T-helper 2 cell treated with Interferon-gamma antibody and Interleukin-4, amounts not matched to agents 5 μg/mL and 100 μg/mL, for 36 hours (primary cell): ENCODE measurements around the gene DHRS7B.
"Not testable (repeated sequence)": the region's sequence is repeated elsewhere in the genome, so short reads cannot be mapped to it uniquely, and the experiment has no call there.

Source experiments
- DNase-seq: peaks from one replicate; pipeline ENCODE4 v3.0.0; 2021; ENCODE audit warnings: low spot score
- H3K27ac Mint-ChIP-seq: one replicate; pipeline ENCODE4 v1.8.0; 2021; ENCODE audit warnings: mild to moderate bottlenecking, mixed read lengths
- H3K27me3 Mint-ChIP-seq: one replicate; pipeline ENCODE4 v1.8.0; 2021; ENCODE audit warnings: low read depth, mixed read lengths
- H3K36me3 Mint-ChIP-seq: one replicate; pipeline ENCODE4 v1.8.0; 2021; ENCODE audit warnings: low read depth, mixed read lengths
- H3K4me1 Mint-ChIP-seq: one replicate; pipeline ENCODE4 v1.8.0; 2021; ENCODE audit warnings: low read depth, mixed read lengths
- H3K4me3 Mint-ChIP-seq: one replicate; pipeline ENCODE4 v1.8.0; 2022; ENCODE audit warnings: mild to moderate bottlenecking, moderate library complexity, mixed read lengths
- H3K9me3 Mint-ChIP-seq: one replicate; pipeline ENCODE4 v1.8.0; 2021; ENCODE audit warnings: mixed read lengths

DHRS7B gene

DNA sequence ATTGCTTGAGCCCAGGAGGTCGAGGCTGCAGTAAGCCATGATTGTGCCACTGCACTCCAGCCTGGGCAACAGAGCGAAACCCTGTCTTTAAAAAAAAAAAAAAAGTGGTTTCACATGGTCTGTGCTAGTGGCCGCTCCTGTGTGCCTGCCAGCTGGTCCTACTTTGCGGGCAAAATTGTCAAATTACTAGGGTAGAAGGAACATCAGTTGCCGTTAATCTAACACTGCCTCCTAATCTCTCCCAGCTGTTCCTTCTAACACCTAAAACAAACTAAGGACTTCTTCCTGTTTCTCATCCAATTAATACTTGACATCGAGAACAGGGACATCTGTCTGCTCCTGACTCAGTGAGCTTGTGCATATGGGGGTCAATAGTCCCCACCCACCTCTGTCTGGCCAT is 63.3 kb downstream of the DHRS7B start:
- H3K27ac Mint-ChIP-seq: no peak overlapping the region
- peaks cover 14% of the 10 kb centered on the region for H3K36me3 Mint-ChIP-seq
- H3K4me1 Mint-ChIP-seq: no peaks in the 10 kb centered on the region

GRCh38 chr17:21191698-21192097 is 64.9 kb downstream of the DHRS7B start:
- no peak for DNase-seq
- Mint-ChIP-seq H3K9me3 (no peaks in the 10 kb centered on the region), H3K4me3 (no peak overlapping the region), H3K27me3 (no peaks in the 10 kb centered on the region), H3K4me1 (no peaks in the 10 kb centered on the region), H3K27ac (no peak overlapping the region), H3K36me3 (peaks cover 13% of the 10 kb centered on the region)

More for the DNA sequence above, 63.3 kb downstream of the DHRS7B start:
- Mint-ChIP-seq H3K4me3 (no peak overlapping the region), H3K27me3 (no peaks in the 10 kb centered on the region), H3K9me3 (no peaks in the 10 kb centered on the region)
- DNase-seq: no peak

DNA sequence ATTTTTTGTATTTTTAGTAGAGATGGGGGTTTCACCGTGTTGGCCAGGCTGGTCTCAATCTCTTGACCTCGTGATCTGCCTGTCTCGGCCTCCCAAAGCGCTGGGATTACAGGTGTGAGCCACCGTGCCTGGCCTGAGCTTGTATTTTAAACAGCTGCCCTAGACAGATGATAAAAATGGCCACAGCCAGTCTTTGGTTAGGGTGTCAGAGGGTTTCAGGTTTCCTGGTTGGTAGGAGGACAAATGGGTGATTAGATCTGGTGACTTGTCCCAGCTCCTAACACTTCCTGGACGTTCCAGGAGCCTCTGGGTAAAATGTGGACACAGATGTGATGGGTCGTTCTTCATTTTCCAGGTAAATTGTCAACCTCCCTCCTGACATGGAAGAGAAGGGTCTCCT is 65.7 kb downstream of the DHRS7B start:
- peaks cover 20% of the 10 kb centered on the region for H3K36me3 Mint-ChIP-seq
- not testable (repeated sequence) for H3K4me3 Mint-ChIP-seq, DNase-seq, H3K4me1 Mint-ChIP-seq, H3K27me3 Mint-ChIP-seq, H3K9me3 Mint-ChIP-seq, H3K27ac Mint-ChIP-seq

DNA sequence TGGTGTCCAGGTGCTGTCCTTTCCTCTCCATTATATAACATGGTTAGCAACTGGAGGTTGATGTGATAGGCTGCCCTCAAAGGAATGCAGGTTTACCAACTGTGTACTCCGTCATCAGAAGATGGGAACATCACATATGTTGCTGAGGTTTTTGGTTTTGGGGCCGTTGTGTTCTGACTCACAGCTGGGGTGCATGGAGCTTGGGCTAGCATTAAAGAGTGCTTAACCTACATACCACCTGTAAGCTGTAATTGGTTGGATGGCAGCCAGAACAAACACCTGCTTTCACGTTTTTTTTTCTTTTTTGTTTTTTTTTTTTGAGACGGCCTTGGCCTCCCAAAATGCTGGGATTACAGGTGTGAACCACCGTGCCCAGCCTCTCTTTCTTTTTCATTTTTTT is 66.3 kb downstream of the DHRS7B start:
- peaks cover 23% of the 10 kb centered on the region for H3K36me3 Mint-ChIP-seq
- no peaks in the 10 kb centered on the region for H3K4me1 Mint-ChIP-seq
- no peak overlapping the region for H3K27ac Mint-ChIP-seq
- no peaks in the 10 kb centered on the region for H3K27me3 Mint-ChIP-seq
- H3K9me3 Mint-ChIP-seq: no peaks in the 10 kb centered on the region
- H3K4me3 Mint-ChIP-seq: no peak overlapping the region
- DNase-seq: no peak

- no peaks in the 10 kb centered on the region for H3K27me3 Mint-ChIP-seq
- no peak overlapping the region for H3K4me3 Mint-ChIP-seq
- H3K4me1 Mint-ChIP-seq: no peaks in the 10 kb centered on the region
- H3K36me3 Mint-ChIP-seq: peaks cover 30% of the 10 kb centered on the region
- DNase-seq: no peak
- H3K27ac Mint-ChIP-seq: no peak overlapping the region
- no peaks in the 10 kb centered on the region for H3K9me3 Mint-ChIP-seq
Observed at GRCh38 chr17:21194226-21194625, 67.5 kb downstream of the DHRS7B start.

GRCh38 chr17:21194703-21195102 is 67.9 kb downstream of the DHRS7B start:
- Mint-ChIP-seq H3K27me3 (no peaks in the 10 kb centered on the region), H3K27ac (no peak overlapping the region), H3K4me3 (no peak overlapping the region), H3K4me1 (no peaks in the 10 kb centered on the region), H3K9me3 (no peaks in the 10 kb centered on the region), H3K36me3 (peaks cover 33% of the 10 kb centered on the region)
- no peak for DNase-seq

- Mint-ChIP-seq H3K27ac (no peak overlapping the region), H3K4me1 (no peaks in the 10 kb centered on the region), H3K4me3 (no peak overlapping the region), H3K27me3 (no peaks in the 10 kb centered on the region), H3K9me3 (no peaks in the 10 kb centered on the region), H3K36me3 (peaks cover 31% of the 10 kb centered on the region)
- DNase-seq: no peak
Observed at GRCh38 chr17:21196126-21196525, 69.4 kb downstream of the DHRS7B start.

GRCh38 chr17:21198411-21198810 is 71.6 kb downstream of the DHRS7B start:
- no peaks in the 10 kb centered on the region for H3K4me1 Mint-ChIP-seq
- peaks cover 29% of the 10 kb centered on the region for H3K36me3 Mint-ChIP-seq
- no peak overlapping the region for H3K27ac Mint-ChIP-seq
- H3K27me3 Mint-ChIP-seq: no peaks in the 10 kb centered on the region
- H3K4me3 Mint-ChIP-seq: no peak overlapping the region
- no peak for DNase-seq
- no peaks in the 10 kb centered on the region for H3K9me3 Mint-ChIP-seq

- no peak overlapping the region for H3K4me3 Mint-ChIP-seq
- H3K4me1 Mint-ChIP-seq: no peaks in the 10 kb centered on the region
- no peak for DNase-seq
- H3K27me3 Mint-ChIP-seq: no peaks in the 10 kb centered on the region
- H3K9me3 Mint-ChIP-seq: no peaks in the 10 kb centered on the region
- H3K27ac Mint-ChIP-seq: no peak overlapping the region
- peaks cover 25% of the 10 kb centered on the region for H3K36me3 Mint-ChIP-seq
Observed at GRCh38 chr17:21199311-21199710, 72.5 kb downstream of the DHRS7B start.

- H3K4me1 Mint-ChIP-seq: no peaks in the 10 kb centered on the region
- no peak overlapping the region for H3K4me3 Mint-ChIP-seq
- H3K27me3 Mint-ChIP-seq: no peaks in the 10 kb centered on the region
- peaks cover 25% of the 10 kb centered on the region for H3K36me3 Mint-ChIP-seq
- no peak for DNase-seq
- no peaks in the 10 kb centered on the region for H3K9me3 Mint-ChIP-seq
- no peak overlapping the region for H3K27ac Mint-ChIP-seq
Observed at GRCh38 chr17:21199856-21200255, 73.1 kb downstream of the DHRS7B start.

DNA sequence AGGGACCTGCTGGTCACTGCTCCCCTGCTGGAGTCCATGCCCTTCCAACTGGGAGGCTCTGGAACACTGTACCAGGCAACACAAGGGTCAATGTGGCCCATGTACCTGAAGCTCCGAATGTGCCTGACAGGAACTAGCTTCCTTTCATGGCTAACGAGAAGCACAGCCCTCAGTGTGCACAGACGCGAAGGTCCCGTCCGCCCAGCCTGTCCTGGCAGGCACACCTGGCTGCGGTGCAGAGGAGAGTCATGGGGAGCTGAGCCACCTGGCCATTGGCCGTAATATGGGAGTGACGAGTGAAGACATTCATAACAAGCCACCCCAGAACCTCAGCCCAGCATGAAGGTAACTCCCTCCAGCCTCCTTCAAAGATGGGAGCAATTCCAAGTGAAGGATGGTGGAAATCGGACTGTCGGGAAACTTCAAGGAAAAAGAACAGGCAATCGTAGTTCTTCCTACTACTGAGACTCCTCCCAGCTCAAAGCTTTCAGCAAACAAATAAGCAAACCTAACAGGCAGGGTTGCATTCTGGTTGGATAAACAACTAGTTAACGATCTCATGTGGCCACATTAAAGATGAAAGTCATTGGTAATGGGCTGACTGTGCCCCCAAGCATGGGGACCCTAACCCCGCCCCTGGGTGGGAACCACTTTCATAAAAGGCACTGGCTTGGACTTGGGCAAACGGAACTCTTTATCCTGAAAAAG is 74.0 kb downstream of the DHRS7B start:
- H3K4me1 Mint-ChIP-seq: no peaks in the 10 kb centered on the region
- no peaks in the 10 kb centered on the region for H3K9me3 Mint-ChIP-seq
- H3K36me3 Mint-ChIP-seq: peaks cover 26% of the 10 kb centered on the region
- H3K27me3 Mint-ChIP-seq: no peaks in the 10 kb centered on the region
- no peak overlapping the region for H3K4me3 Mint-ChIP-seq
- no peak for DNase-seq
- no peak overlapping the region for H3K27ac Mint-ChIP-seq

- no peaks in the 10 kb centered on the region for H3K9me3 Mint-ChIP-seq
- no peaks in the 10 kb centered on the region for H3K4me1 Mint-ChIP-seq
- H3K4me3 Mint-ChIP-seq: no peak overlapping the region
- H3K36me3 Mint-ChIP-seq: peaks cover 29% of the 10 kb centered on the region
- H3K27me3 Mint-ChIP-seq: no peaks in the 10 kb centered on the region
- H3K27ac Mint-ChIP-seq: no peak overlapping the region
- no peak for DNase-seq
Observed at GRCh38 chr17:21201298-21201595, 74.5 kb downstream of the DHRS7B start.

GRCh38 chr17:21201874-21202273 is 75.1 kb downstream of the DHRS7B start:
- no peak overlapping the region for H3K27ac Mint-ChIP-seq

DNA sequence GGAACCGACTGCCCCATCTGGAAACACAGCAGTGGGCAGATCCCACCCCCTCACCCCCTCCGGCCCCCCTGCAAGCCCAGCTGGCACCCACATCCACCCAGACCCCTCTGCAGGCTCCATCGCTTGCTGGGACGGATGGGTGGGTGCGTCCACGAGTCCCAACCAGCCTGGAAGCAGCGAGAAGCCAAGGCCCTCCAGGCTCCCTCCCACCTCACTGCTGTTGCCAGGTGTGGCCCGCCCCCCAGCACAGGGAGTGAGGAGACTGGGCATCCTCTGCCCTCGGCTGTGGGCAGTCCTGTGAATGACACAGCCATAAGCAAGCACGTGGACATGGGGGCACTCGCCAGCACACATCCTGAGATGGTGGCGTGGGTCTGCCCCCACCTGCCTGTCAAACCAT is 75.7 kb downstream of the DHRS7B start:
- no peaks in the 10 kb centered on the region for H3K4me1 Mint-ChIP-seq

More at GRCh38 chr17:21201874-21202273, 75.1 kb downstream of the DHRS7B start:
- H3K4me3 Mint-ChIP-seq: no peak overlapping the region
- DNase-seq: no peak
- H3K36me3 Mint-ChIP-seq: peaks cover 24% of the 10 kb centered on the region
- H3K4me1 Mint-ChIP-seq: no peaks in the 10 kb centered on the region
- H3K27me3 Mint-ChIP-seq: no peaks in the 10 kb centered on the region
- H3K9me3 Mint-ChIP-seq: no peaks in the 10 kb centered on the region

DNA sequence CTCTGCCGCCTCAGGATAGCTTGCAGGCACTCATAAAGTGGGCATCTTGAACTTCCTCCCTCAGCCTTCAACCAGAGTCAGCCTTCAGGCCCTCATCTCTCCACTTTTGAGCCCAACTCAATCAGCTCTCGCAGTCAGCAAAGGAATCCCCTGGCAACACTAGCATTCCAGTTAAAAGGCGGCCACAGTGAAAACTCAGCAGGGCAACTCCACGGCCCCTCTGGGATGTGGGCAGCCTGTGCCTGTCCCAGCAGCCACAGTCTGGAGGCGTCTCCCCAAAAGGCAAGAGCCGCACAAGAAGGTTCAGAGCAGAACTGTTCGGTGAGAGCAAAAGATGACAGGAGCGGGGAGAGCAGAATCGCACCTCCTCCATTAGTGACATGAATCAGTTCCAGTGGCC is 78.2 kb downstream of the DHRS7B start:
- H3K4me1 Mint-ChIP-seq: peaks cover 2% of the 10 kb centered on the region
- no peak overlapping the region for H3K27ac Mint-ChIP-seq
- no peaks in the 10 kb centered on the region for H3K27me3 Mint-ChIP-seq
- H3K4me3 Mint-ChIP-seq: no peak overlapping the region
- H3K9me3 Mint-ChIP-seq: no peaks in the 10 kb centered on the region
- no peak for DNase-seq
- peaks cover 9% of the 10 kb centered on the region for H3K36me3 Mint-ChIP-seq

More for the DNA sequence above, 75.7 kb downstream of the DHRS7B start:
- Mint-ChIP-seq H3K27me3 (no peaks in the 10 kb centered on the region), H3K4me3 (no peak overlapping the region), H3K36me3 (peaks cover 19% of the 10 kb centered on the region), H3K27ac (no peak overlapping the region), H3K9me3 (no peaks in the 10 kb centered on the region)
- no peak for DNase-seq
